Tibial artery (tissue), 4 donors: ENCODE data around the gene CD109.

ENCODE experiments used
- DNase-seq, 2 donors: peaks; one replicate each; pipeline ENCODE4 v3.0.0-alpha.2; 2019
- H3K27ac ChIP-seq, 2 donors: fragments of 200-600 bp; sonication (generic) in 1 of 2; 1 replicate in 1 of 2; 2 replicates in 1 of 2; pipeline ENCODE4 v1.5.1; 2018 to 2019; ENCODE audit warnings: mild to moderate bottlenecking in 1 of 2
- H3K27me3 ChIP-seq, 2 donors: fragments of 200-600 bp; sonication (generic) in 1 of 2; one replicate each; pipeline versions ENCODE4 v1.5.1 to v1.6.0; 2016 to 2019
- H3K36me3 ChIP-seq, 3 donors: fragments of 200-600 bp; sonication (generic) in 2 of 3; one replicate each; pipeline ENCODE4 v1.5.1; 2016 to 2019; ENCODE audit warnings: mild to moderate bottlenecking in 2 of 3
- H3K4me1 ChIP-seq, 4 donors: fragments of 200-600 bp; sonication (generic) in 2 of 4; 1 replicate in 3 of 4; 2 replicates in 1 of 4; pipeline ENCODE4 v1.5.1; 2016 to 2019
- H3K4me3 ChIP-seq, 2 donors: fragments of 200-600 bp; sonication (generic) in 1 of 2; 1 replicate in 1 of 2; 2 replicates in 1 of 2; pipeline ENCODE4 v1.5.1; 2018 to 2019; ENCODE audit warnings: mild to moderate bottlenecking in 2 of 2
- H3K9me3 ChIP-seq, 3 donors: fragments of 200-600 bp; sonication (generic) in 1 of 3; one replicate each; pipeline ENCODE4 v1.5.1; 2016 to 2019
- intact Hi-C: fragments of 100-400 bp; cut with DNase I; formaldehyde crosslinking; loops from one replicate; pipeline ENCODE4 v1.15.0; 2023; ENCODE audit warnings: low total_unique reads
- TF ChIP-seq, protein P1 (sequence below), 2 experiments: fragments of 200-600 bp in 1 of 2; fragments of 450-650 bp in 1 of 2; IDR thresholded peaks; one replicate each; pipeline ENCODE4 v1.5.1; 2017 to 2019; ENCODE audit warnings: antibody characterized with exemption in 2 of 2, mild to moderate bottlenecking in 1 of 2, moderate library complexity in 1 of 2

Gene CD109

DNA sequence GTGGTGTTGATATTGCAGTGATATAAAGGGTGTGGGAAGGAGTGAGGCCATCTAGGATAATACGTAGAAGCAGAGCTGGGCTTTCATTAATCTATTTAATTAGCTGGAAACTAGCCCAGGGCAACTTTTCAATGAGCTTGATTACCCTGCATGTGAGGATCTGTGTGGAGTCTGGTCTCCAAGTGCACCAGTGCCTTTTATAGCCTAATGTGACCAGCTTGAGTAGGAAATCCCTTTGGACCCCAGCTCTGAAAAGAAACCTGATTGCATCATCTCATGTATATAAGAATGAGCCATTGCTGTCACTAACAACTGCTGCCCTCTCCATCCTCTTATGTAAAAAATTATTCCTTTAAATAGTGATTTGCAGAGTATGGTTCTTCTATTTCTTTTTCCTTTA is 72.6 kb downstream of the CD109 start:
- H3K36me3 ChIP-seq: peaks cover 0 to 7% (median 0%) of the 10 kb centered on the region in 3 donors
- DNase-seq: no peak
- TF ChIP-seq, protein P1, sequence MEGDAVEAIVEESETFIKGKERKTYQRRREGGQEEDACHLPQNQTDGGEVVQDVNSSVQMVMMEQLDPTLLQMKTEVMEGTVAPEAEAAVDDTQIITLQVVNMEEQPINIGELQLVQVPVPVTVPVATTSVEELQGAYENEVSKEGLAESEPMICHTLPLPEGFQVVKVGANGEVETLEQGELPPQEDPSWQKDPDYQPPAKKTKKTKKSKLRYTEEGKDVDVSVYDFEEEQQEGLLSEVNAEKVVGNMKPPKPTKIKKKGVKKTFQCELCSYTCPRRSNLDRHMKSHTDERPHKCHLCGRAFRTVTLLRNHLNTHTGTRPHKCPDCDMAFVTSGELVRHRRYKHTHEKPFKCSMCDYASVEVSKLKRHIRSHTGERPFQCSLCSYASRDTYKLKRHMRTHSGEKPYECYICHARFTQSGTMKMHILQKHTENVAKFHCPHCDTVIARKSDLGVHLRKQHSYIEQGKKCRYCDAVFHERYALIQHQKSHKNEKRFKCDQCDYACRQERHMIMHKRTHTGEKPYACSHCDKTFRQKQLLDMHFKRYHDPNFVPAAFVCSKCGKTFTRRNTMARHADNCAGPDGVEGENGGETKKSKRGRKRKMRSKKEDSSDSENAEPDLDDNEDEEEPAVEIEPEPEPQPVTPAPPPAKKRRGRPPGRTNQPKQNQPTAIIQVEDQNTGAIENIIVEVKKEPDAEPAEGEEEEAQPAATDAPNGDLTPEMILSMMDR (IDR thresholded peaks at IDR 0.05): no peak
- intact Hi-C loops: no loop called here
- H3K27me3 ChIP-seq: no peaks in the 10 kb centered on the region
- no peaks in the 10 kb centered on the region for H3K4me1 ChIP-seq
- H3K27ac ChIP-seq: no peak overlapping the region
- H3K4me3 ChIP-seq: no peak overlapping the region
- peaks cover 0 to 5% (median 0%) of the 10 kb centered on the region in 3 donors for H3K9me3 ChIP-seq

DNA sequence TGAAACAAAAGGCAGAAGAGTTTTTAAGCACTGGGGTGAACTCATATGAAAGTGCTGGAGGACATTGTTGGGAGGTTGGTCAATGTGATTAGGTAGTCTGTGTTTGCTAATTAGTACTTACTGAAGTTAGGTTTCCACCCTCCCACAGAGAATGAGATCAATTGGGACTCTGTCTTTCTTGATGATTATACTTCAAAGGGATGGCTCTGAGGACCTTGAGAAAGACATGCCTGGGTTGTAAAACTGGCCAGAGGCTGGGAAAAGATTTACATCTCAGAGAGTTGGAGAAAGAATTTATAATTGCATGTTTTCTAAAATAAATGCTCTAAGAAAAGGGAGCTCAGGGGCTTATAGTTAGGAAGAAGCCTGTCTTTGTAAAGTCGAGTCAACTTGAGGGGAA is 74.0 kb downstream of the CD109 start:
- no peak for DNase-seq
- TF ChIP-seq, protein P1 (IDR thresholded peaks at IDR 0.05): no peak
- Histone ChIP-seq H3K4me1 (peaks cover 0 to 11% (median 6%) of the 10 kb centered on the region in 4 donors), H3K27ac (no peak overlapping the region), H3K36me3 (peaks cover 0 to 7% (median 0%) of the 10 kb centered on the region in 3 donors), H3K9me3 (peaks cover 0 to 7% (median 0%) of the 10 kb centered on the region in 3 donors), H3K27me3 (no peaks in the 10 kb centered on the region), H3K4me3 (no peak overlapping the region)
- intact Hi-C loops: no loop called here

DNA sequence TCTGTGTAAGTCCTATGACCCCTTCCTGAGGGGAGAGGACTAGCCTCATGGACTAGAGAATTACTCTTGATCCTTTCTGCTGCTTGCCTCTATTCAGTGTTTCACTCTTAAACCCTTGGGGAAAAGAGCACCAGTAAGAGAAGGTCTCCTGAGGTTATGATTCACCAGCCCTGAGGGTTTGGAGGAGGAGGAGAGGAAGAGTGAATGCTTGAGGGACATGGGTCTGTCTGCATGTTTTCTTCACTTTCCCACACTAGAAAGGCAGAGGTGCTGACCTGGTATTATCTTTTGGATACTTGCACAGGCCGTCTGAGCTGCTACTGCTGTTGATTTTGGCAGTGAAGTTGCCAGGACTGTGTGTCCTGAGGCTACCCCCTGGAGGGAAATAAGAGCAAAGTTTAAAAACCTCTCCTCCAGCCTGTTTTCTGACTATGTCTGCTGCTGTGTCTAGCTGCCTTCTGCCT is 78.3 kb downstream of the CD109 start:
- H3K27me3 ChIP-seq: no peaks in the 10 kb centered on the region
- DNase-seq: peak in 1 of 2 donors; percentile 25
- peaks cover 0 to 7% (median 0%) of the 10 kb centered on the region in 3 donors for H3K9me3 ChIP-seq
- H3K27ac ChIP-seq: peak overlapping the region; percentile 18 to 41
- intact Hi-C loops: no loop called here
- TF ChIP-seq, protein P1 (IDR thresholded peaks at IDR 0.05): no peak
- peaks cover 0 to 14% (median 7%) of the 10 kb centered on the region in 4 donors for H3K4me1 ChIP-seq
- H3K4me3 ChIP-seq: no peak overlapping the region
- no peaks in the 10 kb centered on the region for H3K36me3 ChIP-seq

DNA sequence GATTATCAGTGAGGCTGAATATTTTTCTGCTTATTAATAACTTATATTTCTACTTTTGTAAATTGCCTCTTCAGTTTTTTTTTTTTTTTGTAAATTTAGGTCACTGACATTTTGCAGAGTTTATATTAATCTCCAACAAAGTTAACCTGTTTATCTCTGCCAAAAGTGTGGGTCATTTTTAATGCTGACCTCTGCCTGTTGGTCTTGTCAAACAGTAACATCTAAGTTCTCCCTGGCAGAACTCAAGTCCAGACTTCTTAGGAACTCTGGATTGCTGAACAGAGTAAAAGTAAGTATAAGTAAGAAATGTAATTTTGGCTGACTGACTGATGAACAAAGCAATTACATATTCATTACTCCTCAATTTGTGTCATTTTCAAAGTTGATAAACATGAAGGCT is 83.9 kb downstream of the CD109 start:
- Histone ChIP-seq H3K27ac (no peak overlapping the region), H3K4me3 (no peak overlapping the region), H3K9me3 (no peaks in the 10 kb centered on the region), H3K36me3 (no peaks in the 10 kb centered on the region), H3K27me3 (no peaks in the 10 kb centered on the region), H3K4me1 (peaks cover 0 to 4% (median under 1%) of the 10 kb centered on the region in 4 donors)
- no peak for DNase-seq
- TF ChIP-seq, protein P1 (IDR thresholded peaks at IDR 0.05): no peak
- intact Hi-C loops: no loop called here

DNA sequence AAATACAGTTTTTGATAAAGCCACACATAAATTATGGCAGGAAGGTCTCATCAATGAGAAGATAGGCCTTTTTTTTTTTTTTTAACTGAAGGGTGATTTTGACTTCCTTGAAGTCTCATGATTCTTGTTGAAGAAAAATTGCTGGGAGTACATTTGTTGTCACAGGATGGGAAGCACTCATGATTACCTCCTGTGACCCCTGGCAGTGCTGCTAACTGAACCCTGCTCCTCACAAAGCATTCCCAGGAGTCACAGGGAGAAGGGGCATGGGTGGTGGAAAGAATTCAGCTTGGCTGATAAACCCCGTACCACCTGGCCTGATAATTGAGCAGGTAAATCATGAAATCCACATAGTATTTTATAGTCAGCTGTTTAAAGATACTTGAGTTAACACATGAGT is 86.9 kb downstream of the CD109 start:
- TF ChIP-seq, protein P1 (IDR thresholded peaks at IDR 0.05): no peak
- Histone ChIP-seq H3K27me3 (no peaks in the 10 kb centered on the region), H3K36me3 (peaks cover 0 to 10% (median 0%) of the 10 kb centered on the region in 3 donors)

More for the DNA sequence above, 86.9 kb downstream of the CD109 start:
- no peak overlapping the region for H3K4me3 ChIP-seq
- no peak for DNase-seq
- H3K27ac ChIP-seq: no peak overlapping the region
- H3K9me3 ChIP-seq: no peaks in the 10 kb centered on the region
- H3K4me1 ChIP-seq: no peaks in the 10 kb centered on the region
- intact Hi-C loops: no loop called here
